Tibial nerve (tissue), 4 donors: ENCODE data around the gene CACNA1F. TPM values are rescaled to one million over a fixed set of nuclear protein-coding genes. Genes with fewer than 3 reads are reported as not detected.

Experiments
- DNase-seq, 2 donors: peaks; one replicate each; pipeline ENCODE4 v3.0.0-alpha.2; 2019; ENCODE audit warnings: low spot score in 2 of 2
- H3K27ac ChIP-seq, 4 donors: fragments of 200-600 bp; sonication (generic) in 3 of 4; one replicate each; pipeline ENCODE4 v1.5.1; 2017 to 2019; ENCODE audit warnings: mild to moderate bottlenecking in 1 of 4
- H3K27me3 ChIP-seq, 2 donors: fragments of 200-600 bp; sonication (generic) in 1 of 2; one replicate each; pipeline versions ENCODE4 v1.5.1 to v1.6.0; 2017 to 2019
- H3K36me3 ChIP-seq, 3 donors: fragments of 200-600 bp; sonication (generic); one replicate each; pipeline ENCODE4 v1.5.1; 2018 to 2019
- H3K4me1 ChIP-seq, 4 donors: fragments of 200-600 bp; sonication (generic) in 3 of 4; one replicate each; pipeline ENCODE4 v1.5.1; 2017 to 2019
- H3K4me3 ChIP-seq, 4 donors: fragments of 200-600 bp; sonication (generic) in 3 of 4; one replicate each; pipeline ENCODE4 v1.5.1; 2017 to 2019; ENCODE audit warnings: mild to moderate bottlenecking in 1 of 4, moderate library complexity in 1 of 4
- H3K9me3 ChIP-seq, 4 donors: fragments of 200-600 bp; sonication (generic) in 3 of 4; one replicate each; pipeline ENCODE4 v1.5.1; 2017 to 2019
- EP300 ChIP-seq, 2 donors: sonication (generic); formaldehyde crosslinking; IDR thresholded peaks; one replicate each; pipeline ENCODE4 v1.6.1; 2017; ENCODE audit warnings: antibody characterized with exemption in 2 of 2, mild to moderate bottlenecking in 1 of 2
- POLR2A ChIP-seq, 2 donors: fragments of 450-650 bp; IDR thresholded peaks; one replicate each; pipeline ENCODE4 v1.6.1; 2017; ENCODE audit warnings: antibody characterized with exemption in 2 of 2, mild to moderate bottlenecking in 2 of 2, moderate library complexity in 2 of 2
- WGBS, 2 donors: methylation state at CpG; one replicate each; pipeline ENCODE4 v1.1.5; 2018; 5-methylcytosine and 5-hydroxymethylcytosine counted together
- total RNA-seq, 4 donors: library from RNA; depleted of rRNA; stranded (reverse); fragments of >200 nt; gene quantifications; one replicate each; pipeline ENCODE4 v1.1.0, GENCODE V29; 2016
- TF ChIP-seq, protein P1 (sequence below), 5 experiments: fragments of 200-600 bp in 3 of 5; fragments of 450-650 bp in 2 of 5; sonication (generic) in 3 of 5; IDR thresholded peaks; one replicate each; pipeline ENCODE4 v1.5.1; 2016 to 2019; ENCODE audit warnings: antibody characterized with exemption in 5 of 5, mild to moderate bottlenecking in 3 of 5, moderate library complexity in 2 of 5

The CACNA1F gene
- total RNA-seq, 4 donors from 2014 or later, result under 0.01 to 1.0 (median 0.40) TPM

DNA sequence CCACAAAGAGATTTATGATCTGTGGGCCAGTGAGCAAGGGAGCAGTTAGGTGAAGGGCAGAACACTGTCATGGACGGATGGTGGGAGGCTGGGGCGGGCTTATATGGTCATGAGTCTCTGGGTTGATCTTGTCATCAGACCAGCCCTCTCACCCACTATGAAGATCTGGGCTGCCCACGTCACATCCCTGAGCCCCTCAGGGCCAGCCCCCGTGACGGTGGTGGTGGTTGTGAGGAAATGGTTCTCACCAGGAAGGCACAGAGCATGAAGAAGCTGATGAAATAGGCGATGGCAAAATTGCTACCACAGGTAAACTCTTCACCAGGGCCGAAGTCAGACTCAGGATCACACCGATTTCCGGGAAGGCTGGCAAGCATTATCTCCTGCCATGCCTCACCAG lies 22.1 kb downstream of the CACNA1F start:
- no peak overlapping the region for H3K4me3 ChIP-seq
- no peak for DNase-seq
- no peak overlapping the region for H3K27ac ChIP-seq
- TF ChIP-seq EP300 (IDR thresholded peaks at IDR 0.05), result no peak
- TF ChIP-seq, protein P1, sequence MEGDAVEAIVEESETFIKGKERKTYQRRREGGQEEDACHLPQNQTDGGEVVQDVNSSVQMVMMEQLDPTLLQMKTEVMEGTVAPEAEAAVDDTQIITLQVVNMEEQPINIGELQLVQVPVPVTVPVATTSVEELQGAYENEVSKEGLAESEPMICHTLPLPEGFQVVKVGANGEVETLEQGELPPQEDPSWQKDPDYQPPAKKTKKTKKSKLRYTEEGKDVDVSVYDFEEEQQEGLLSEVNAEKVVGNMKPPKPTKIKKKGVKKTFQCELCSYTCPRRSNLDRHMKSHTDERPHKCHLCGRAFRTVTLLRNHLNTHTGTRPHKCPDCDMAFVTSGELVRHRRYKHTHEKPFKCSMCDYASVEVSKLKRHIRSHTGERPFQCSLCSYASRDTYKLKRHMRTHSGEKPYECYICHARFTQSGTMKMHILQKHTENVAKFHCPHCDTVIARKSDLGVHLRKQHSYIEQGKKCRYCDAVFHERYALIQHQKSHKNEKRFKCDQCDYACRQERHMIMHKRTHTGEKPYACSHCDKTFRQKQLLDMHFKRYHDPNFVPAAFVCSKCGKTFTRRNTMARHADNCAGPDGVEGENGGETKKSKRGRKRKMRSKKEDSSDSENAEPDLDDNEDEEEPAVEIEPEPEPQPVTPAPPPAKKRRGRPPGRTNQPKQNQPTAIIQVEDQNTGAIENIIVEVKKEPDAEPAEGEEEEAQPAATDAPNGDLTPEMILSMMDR (IDR thresholded peaks at IDR 0.05), result no peak
- no peak for TF ChIP-seq POLR2A (IDR thresholded peaks at IDR 0.05)
- H3K9me3 ChIP-seq, result no peaks in the 10 kb centered on the region
- H3K4me1 ChIP-seq, result no peaks in the 10 kb centered on the region
- H3K36me3 ChIP-seq, result no peaks in the 10 kb centered on the region
- 83 to 90% methylated on average over 3 to 9 of the region's 9 CpGs for WGBS, 2 donors
- peaks cover 0 to 18% of the 10 kb centered on the region in 2 donors for H3K27me3 ChIP-seq

DNA sequence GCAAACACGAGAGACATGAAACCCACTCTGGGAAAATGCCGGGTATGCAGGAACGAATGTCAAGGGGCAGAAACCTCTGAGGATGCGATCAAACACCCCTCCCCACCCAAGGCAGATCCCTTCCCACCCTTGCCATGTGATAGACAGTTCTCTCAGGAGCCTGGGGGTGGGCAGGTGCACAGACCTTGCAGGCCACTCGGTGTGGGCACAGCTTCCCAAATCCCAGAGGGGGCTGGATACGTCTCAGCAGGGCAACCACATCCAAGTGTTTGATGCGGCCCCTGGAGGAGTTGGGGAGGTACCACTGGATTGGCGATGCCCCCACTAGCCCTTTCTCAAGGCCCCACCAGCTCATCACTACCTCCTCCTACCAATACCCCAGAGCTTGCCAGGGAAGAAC lies 22.7 kb downstream of the CACNA1F start:
- 76 to 80% methylated on average over 6 to 8 of the region's 8 CpGs for WGBS, 2 donors
- no peaks in the 10 kb centered on the region for H3K36me3 ChIP-seq
- no peaks in the 10 kb centered on the region for H3K9me3 ChIP-seq
- no peak overlapping the region for H3K4me3 ChIP-seq
- TF ChIP-seq, protein P1 (IDR thresholded peaks at IDR 0.05), result no peak
- TF ChIP-seq EP300 (IDR thresholded peaks at IDR 0.05) (no peak), POLR2A (IDR thresholded peaks at IDR 0.05) (no peak)
- no peaks in the 10 kb centered on the region for H3K4me1 ChIP-seq
- peaks cover 0 to 22% of the 10 kb centered on the region in 2 donors for H3K27me3 ChIP-seq
- no peak for DNase-seq
- H3K27ac ChIP-seq, result no peak overlapping the region

DNA sequence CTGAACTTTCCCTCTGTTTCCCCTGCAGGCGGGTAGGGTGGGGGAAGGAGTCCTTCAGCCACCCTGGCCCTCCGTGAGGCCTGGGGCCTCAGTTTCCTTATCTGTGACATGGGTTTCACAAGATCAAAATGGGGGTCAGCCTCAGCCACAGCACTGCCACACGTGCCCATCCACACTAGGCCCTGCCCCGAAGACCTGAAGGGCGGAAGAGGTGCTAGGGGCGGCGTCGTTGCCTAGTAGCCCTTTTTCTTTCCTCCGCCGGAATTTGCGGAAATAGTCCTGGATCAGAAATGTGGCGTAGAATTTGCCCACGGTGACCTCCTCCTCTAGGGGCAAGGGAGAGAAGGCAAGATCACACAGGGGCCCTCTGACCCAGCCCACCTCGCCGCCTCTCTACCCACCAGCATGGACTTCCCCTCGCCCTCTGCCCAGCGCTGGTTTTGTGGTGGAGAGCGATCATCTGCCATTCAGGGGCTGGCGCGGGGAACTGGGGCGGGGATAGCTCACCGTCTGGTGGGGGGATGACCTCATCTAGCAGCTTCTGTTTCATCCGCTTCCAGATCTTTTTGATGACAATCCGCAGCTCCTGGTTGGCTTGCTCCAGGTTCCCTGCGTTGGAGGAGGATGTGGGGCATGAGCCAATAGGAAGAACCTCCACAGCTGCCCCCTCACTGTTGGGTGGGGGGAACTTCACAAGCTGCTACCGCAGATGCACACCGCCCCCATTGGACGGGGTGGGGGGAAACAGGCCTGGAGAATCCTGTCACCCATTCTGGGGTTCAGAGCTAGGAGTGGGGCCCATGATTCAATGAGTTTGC lies 23.5 kb downstream of the CACNA1F start:
- no peaks in the 10 kb centered on the region for H3K36me3 ChIP-seq
- H3K27ac ChIP-seq, result no peak overlapping the region
- DNase-seq, result no peak
- no peaks in the 10 kb centered on the region for H3K4me1 ChIP-seq
- no peak overlapping the region for H3K4me3 ChIP-seq
- H3K27me3 ChIP-seq, result peaks cover 0 to 23% of the 10 kb centered on the region in 2 donors
- WGBS, 2 donors, result 18 to 53% methylated on average over 5 to 28 of the region's 28 CpGs
- no peaks in the 10 kb centered on the region for H3K9me3 ChIP-seq
- TF ChIP-seq, protein P1 (IDR thresholded peaks at IDR 0.05), result no peak
- TF ChIP-seq EP300 (IDR thresholded peaks at IDR 0.05) (no peak), POLR2A (IDR thresholded peaks at IDR 0.05) (no peak)

DNA sequence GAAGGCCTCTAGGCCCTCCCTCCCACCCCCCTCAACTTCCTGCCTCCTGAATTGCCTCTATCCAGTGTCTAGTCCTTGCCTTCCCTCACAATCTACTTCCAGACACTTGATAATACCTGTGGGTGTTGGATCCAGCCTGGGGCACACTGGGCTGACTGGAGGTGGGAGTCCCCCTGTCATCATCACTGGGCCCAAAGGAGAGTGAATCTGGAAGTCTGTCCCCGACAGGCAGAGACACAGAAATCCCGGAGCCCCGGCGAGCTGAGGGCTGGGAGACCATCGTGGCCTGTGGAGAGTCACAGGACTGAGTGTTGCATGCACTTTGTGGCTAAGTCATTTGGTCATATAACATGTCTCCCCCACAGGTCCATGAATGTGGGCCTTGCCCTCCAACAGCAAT lies 24.7 kb downstream of the CACNA1F start:
- no peak for DNase-seq
- WGBS, 2 donors, result 90 to 96% methylated on average over 4 to 5 of the region's 5 CpGs
- Histone ChIP-seq H3K9me3 (no peaks in the 10 kb centered on the region), H3K27ac (no peak overlapping the region), H3K36me3 (no peaks in the 10 kb centered on the region), H3K27me3 (peaks cover 0 to 23% of the 10 kb centered on the region in 2 donors), H3K4me1 (no peaks in the 10 kb centered on the region), H3K4me3 (no peak overlapping the region)
- TF ChIP-seq POLR2A (IDR thresholded peaks at IDR 0.05) (no peak), EP300 (IDR thresholded peaks at IDR 0.05) (no peak)
- TF ChIP-seq, protein P1 (IDR thresholded peaks at IDR 0.05), result no peak

DNA sequence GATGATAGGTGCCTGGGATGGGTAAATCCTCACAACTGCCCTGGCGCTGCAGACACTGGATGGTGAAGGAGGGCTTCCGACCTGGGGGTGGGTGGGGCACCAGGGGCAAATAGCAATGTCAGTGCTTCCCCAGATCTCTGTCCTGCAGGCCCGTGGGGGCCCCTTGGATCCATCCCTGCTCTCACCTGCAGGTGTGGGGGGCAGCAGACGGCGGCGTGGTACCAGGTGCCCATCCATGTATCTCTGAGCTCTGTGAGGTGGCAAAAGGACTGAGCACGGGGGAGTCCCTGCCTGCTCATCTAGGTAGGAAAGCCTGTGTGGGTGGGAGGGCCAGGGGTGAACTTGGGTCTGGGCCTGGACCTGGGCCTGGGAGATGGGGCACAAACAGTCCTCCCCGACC lies 26.6 kb downstream of the CACNA1F start:
- no peaks in the 10 kb centered on the region for H3K4me1 ChIP-seq
- DNase-seq, result no peak
- H3K4me3 ChIP-seq, result no peak overlapping the region
- H3K27me3 ChIP-seq, result peaks cover 0 to 23% of the 10 kb centered on the region in 2 donors
- no peaks in the 10 kb centered on the region for H3K9me3 ChIP-seq
- H3K27ac ChIP-seq, result no peak overlapping the region
- 69 to 81% methylated on average over 2 to 6 of the region's 8 CpGs for WGBS, 2 donors
- no peaks in the 10 kb centered on the region for H3K36me3 ChIP-seq
- TF ChIP-seq, protein P1 (IDR thresholded peaks at IDR 0.05), result no peak
- TF ChIP-seq POLR2A (IDR thresholded peaks at IDR 0.05), result no peak
- TF ChIP-seq EP300 (IDR thresholded peaks at IDR 0.05), result no peak
